H1 (cell line): ENCODE results near the gene FLT3. TPM values are rescaled to one million over a fixed set of nuclear protein-coding genes. Genes with fewer than 3 reads are reported as not detected.

Experiments
- CBX8 ChIP-seq: fragments of 300-800, 300-1000 bp; sonication (generic); IDR thresholded peaks from 2 replicates; pipeline ENCODE4 v1.7.1; 2016; ENCODE audit warnings: low read depth, low read length, borderline replicate concordance
- E2F6 ChIP-seq: IDR thresholded peaks from 2 replicates; pipeline ENCODE4 v1.6.1; 2012; ENCODE audit warnings: inconsistent platforms
- EZH2 ChIP-seq: fragments of 200-600 bp; sonication (generic); IDR thresholded peaks from 2 replicates; pipeline ENCODE4 v1.7.1; 2012; ENCODE audit warnings: low read depth, mild to moderate bottlenecking, moderate library complexity, low read length, inconsistent platforms; ENCODE audit not compliant: severe bottlenecking
- NRF1 ChIP-seq: IDR thresholded peaks from 2 replicates; pipeline ENCODE4 v1.6.1; 2011; ENCODE audit warnings: mild to moderate bottlenecking, low read depth, low read length, improper control_type of control experiment
- RBBP5 ChIP-seq: IDR thresholded peaks from 2 replicates; pipeline ENCODE4 v1.7.1; 2012; ENCODE audit warnings: low read depth, mild to moderate bottlenecking, inconsistent platforms, low read length, moderate library complexity, borderline replicate concordance
- RXRA ChIP-seq: IDR thresholded peaks from 2 replicates; pipeline ENCODE4 v1.6.1; 2011; ENCODE audit warnings: low read depth, mild to moderate bottlenecking, low read length, moderate library complexity; ENCODE audit not compliant: insufficient read depth
- SIX5 ChIP-seq: IDR thresholded peaks from 2 replicates; pipeline ENCODE4 v1.6.1; 2011; ENCODE audit warnings: mild to moderate bottlenecking, low read depth, low read length
- SRF ChIP-seq: IDR thresholded peaks from 2 replicates; pipeline ENCODE4 v1.6.1; 2011; ENCODE audit warnings: mild to moderate bottlenecking, low read depth, low read length, moderate library complexity
- TBP ChIP-seq: IDR thresholded peaks from 2 replicates; pipeline ENCODE4 v1.6.1; 2011; ENCODE audit warnings: low read depth, low read length, improper control_type of control experiment
- TCF12 ChIP-seq: IDR thresholded peaks from 2 replicates; pipeline ENCODE4 v1.6.1; 2011; ENCODE audit warnings: low read depth, mild to moderate bottlenecking, low read length
- polyA plus RNA-seq, 7 experiments: library from polyadenylated mRNA; depleted of rRNA in 3 of 7; stranded (reverse) in 5 of 7; unstranded in 2 of 7; fragments of >200 nt in 5 of 7; fragments of 200-250 nt in 2 of 7; gene quantifications; 1 replicate in 5 of 7; 2 replicates in 1 of 7; 4 replicates in 1 of 7; pipeline versions ENCODE4 v1.2.1 to v1.2.3, GENCODE V29; 2011 to 2013; ENCODE audit warnings: missing spikeins in 2 of 7, mixed read lengths in 2 of 7
- total RNA-seq: library from RNA; stranded (reverse); fragmentation: NEBNext Ultra II Directional; extraction: Animal tissue kit (Norgen Biotek cat#: 25700); gene quantifications from 2 replicates; pipeline ENCODE4 v1.2.1, GENCODE V29; 2021

FLT3 gene
- total and polyA plus RNA-seq, 2 of the 8 experiments (the other 6 are each of a cell fraction or from before 2014, with no cell fraction given): 0.44 to 0.71 TPM

DNA sequence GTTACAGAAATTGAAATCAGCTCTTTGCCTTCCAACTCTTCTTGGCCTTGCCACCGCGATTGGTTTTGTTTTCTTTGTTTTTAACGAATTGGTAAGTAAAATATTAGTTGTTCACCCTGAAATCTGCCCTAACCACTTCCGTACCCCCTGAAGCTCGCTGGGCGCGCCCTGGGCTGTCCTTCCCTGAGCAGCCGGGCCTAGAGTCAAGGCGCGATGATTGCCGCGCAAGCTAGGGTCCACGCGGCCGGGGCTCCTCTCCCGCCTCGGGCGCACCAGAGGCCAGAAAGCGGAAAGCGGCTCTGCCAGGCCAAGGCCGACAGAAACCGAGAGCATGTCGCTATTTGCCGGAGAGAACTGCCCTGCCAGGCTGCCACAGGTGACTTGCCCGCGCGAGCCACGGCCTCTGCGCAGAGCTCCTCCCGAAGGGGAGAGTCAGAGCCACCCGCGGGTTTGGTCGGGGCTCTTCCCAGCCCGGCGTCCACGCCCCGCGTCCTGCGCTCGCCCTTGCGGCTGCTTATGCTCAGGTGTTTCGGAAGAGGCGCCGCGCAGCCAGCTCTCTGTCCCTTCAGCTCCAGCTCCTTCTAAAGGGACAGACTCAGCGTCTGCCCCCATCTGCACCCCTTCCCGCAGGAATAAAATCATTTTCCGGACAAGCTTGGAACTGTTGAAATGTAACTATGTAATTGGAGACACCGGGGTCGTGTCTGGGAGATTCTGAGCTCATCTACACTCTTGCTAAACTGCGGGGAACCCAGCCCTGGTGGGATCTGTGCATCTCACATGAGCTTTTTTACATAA lies 124.6 kb downstream of the FLT3 start (continued):
- TF ChIP-seq NRF1 (no peak), RXRA (no peak), TCF12 (0 out of 2 replicates have a peak, but pooled peaks have one; percentile 1), EZH2 (peak; percentile 100), SIX5 (no peak), TBP (no peak), RBBP5 (no peak), SRF (no peak), E2F6 (peak; percentile 25; the same call in 1 of the 2 replicates), CBX8 (peak; percentile 95; the same call in 1 of the 2 replicates)
